DND-41 (cell line): ENCODE data around the gene SMYD4.

Experiments
- EZH2 ChIP-seq: IDR thresholded peaks from 3 replicates; pipeline ENCODE4 v1.6.1; 2012; ENCODE audit warnings: borderline replicate concordance, low read depth, mild to moderate bottlenecking, moderate library complexity, low read length, inconsistent platforms; ENCODE audit not compliant: severe bottlenecking
- TF ChIP-seq, protein P1 (sequence below): IDR thresholded peaks from 2 replicates; pipeline ENCODE4 v1.5.1; 2012; ENCODE audit warnings: borderline replicate concordance, low read length, moderate library complexity, mild to moderate bottlenecking; ENCODE audit not compliant: poor library complexity, severe bottlenecking; ENCODE audit errors: extremely low read depth

- TF ChIP-seq, protein P1, sequence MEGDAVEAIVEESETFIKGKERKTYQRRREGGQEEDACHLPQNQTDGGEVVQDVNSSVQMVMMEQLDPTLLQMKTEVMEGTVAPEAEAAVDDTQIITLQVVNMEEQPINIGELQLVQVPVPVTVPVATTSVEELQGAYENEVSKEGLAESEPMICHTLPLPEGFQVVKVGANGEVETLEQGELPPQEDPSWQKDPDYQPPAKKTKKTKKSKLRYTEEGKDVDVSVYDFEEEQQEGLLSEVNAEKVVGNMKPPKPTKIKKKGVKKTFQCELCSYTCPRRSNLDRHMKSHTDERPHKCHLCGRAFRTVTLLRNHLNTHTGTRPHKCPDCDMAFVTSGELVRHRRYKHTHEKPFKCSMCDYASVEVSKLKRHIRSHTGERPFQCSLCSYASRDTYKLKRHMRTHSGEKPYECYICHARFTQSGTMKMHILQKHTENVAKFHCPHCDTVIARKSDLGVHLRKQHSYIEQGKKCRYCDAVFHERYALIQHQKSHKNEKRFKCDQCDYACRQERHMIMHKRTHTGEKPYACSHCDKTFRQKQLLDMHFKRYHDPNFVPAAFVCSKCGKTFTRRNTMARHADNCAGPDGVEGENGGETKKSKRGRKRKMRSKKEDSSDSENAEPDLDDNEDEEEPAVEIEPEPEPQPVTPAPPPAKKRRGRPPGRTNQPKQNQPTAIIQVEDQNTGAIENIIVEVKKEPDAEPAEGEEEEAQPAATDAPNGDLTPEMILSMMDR, result no peak
- no peak for TF ChIP-seq EZH2
Observed at GRCh38 chr17:1808644-1809043, 21.1 kb downstream of the SMYD4 start.
